ENCODE measurements around the gene HDAC4.

The HDAC4 gene

GRCh38 chr2:239081622-239082021 lies 319.2 kb downstream of the HDAC4 start:
- TF ChIP-seq CTCF (IDR thresholded peaks at IDR 0.05; ENCODE audit: insufficient read depth, low read depth, low read length, missing control alignments): no peak
- no peak overlapping the region for H3K4me3 ChIP-seq (ENCODE audit: low read depth, low read length)
- no peak for DNase-seq (ENCODE audit: low read depth)

GRCh38 chr2:239081046-239081445 lies 319.8 kb downstream of the HDAC4 start:
- no peak overlapping the region for H3K4me3 ChIP-seq (ENCODE audit: low read depth, low read length)
- TF ChIP-seq CTCF (IDR thresholded peaks at IDR 0.05; ENCODE audit: insufficient read depth, low read depth, low read length, missing control alignments): no peak
- no peak for DNase-seq (ENCODE audit: low read depth)

GRCh38 chr2:239079671-239080294 lies 321.0 kb downstream of the HDAC4 start:
- DNase-seq (ENCODE audit: low read depth): no peak
- no peak for TF ChIP-seq CTCF (IDR thresholded peaks at IDR 0.05; ENCODE audit: insufficient read depth, low read depth, low read length, missing control alignments)
- no peak overlapping the region for H3K4me3 ChIP-seq (ENCODE audit: low read depth, low read length)

GRCh38 chr2:239078128-239078924 lies 322.5 kb downstream of the HDAC4 start:
- H3K4me3 ChIP-seq (ENCODE audit: low read depth, low read length): no peak overlapping the region
- no peak for TF ChIP-seq CTCF (IDR thresholded peaks at IDR 0.05; ENCODE audit: insufficient read depth, low read depth, low read length, missing control alignments)
- DNase-seq (ENCODE audit: low read depth): no peak

- DNase-seq (ENCODE audit: low read depth): no peak
- no peak for TF ChIP-seq CTCF (IDR thresholded peaks at IDR 0.05; ENCODE audit: insufficient read depth, low read depth, low read length, missing control alignments)
- H3K4me3 ChIP-seq (ENCODE audit: low read depth, low read length): no peak overlapping the region
Measured at GRCh38 chr2:239077260-239077659, 323.6 kb downstream of the HDAC4 start.

- DNase-seq (ENCODE audit: low read depth): no peak
- H3K4me3 ChIP-seq (ENCODE audit: low read depth, low read length): no peak overlapping the region
- TF ChIP-seq CTCF (IDR thresholded peaks at IDR 0.05; ENCODE audit: insufficient read depth, low read depth, low read length, missing control alignments): no peak
Measured at GRCh38 chr2:239075918-239076758, 324.7 kb downstream of the HDAC4 start.

All from GM12865 (cell line).